WTC11 (cell line): ENCODE data around the gene LRRC58. TPM values are rescaled to one million over a fixed set of nuclear protein-coding genes. Genes with fewer than 3 reads are reported as not detected.
"Not testable (repeated sequence)": the region's sequence is repeated elsewhere in the genome, so short reads cannot be mapped to it uniquely, and the experiment has no call there.

Experiments
- ATAC-seq: fragments of 200-7000 bp; cut with Tn5 transposase; 2 replicates; pipeline ENCODE4 v1.10.0; 2021; ENCODE audit warnings: mild to moderate bottlenecking, moderate library complexity
- CTCF ChIA-PET: fragments of 300-600 bp; sonication (Branson Sonifier 250); formaldehyde crosslinking; loops from one replicate; lab custom pipeline; 2021; ENCODE audit warnings: antibody characterized with exemption; lab: Charles Lee
- POLR2A ChIA-PET: fragments of 350-600 bp; sonication (Branson Sonifier 250); formaldehyde crosslinking; loops from one replicate; lab custom pipeline; 2021; ENCODE audit warnings: antibody characterized with exemption; lab: Charles Lee
- DNase-seq: peaks from one replicate; pipeline ENCODE4 v3.0.0; 2021; ENCODE audit warnings: low spot score
- H3K27ac Mint-ChIP-seq: 2 replicates; pipeline ENCODE4 v1.8.0; 2021; ENCODE audit warnings: mixed read lengths
- H3K27me3 Mint-ChIP-seq: 2 replicates; pipeline ENCODE4 v1.8.0; 2021; ENCODE audit warnings: low read depth, mild to moderate bottlenecking, moderate library complexity, mixed read lengths
- H3K36me3 Mint-ChIP-seq: 2 replicates; pipeline ENCODE4 v1.8.0; 2021; ENCODE audit warnings: mixed read lengths
- H3K4me1 Mint-ChIP-seq: 2 replicates; pipeline ENCODE4 v1.8.0; 2022; ENCODE audit warnings: mixed read lengths
- H3K4me3 Mint-ChIP-seq: 2 replicates; pipeline ENCODE4 v1.8.0; 2021; ENCODE audit warnings: mild to moderate bottlenecking, moderate library complexity, mixed read lengths
- H3K9me3 Mint-ChIP-seq: 2 replicates; pipeline ENCODE4 v1.8.0; 2021; ENCODE audit warnings: mixed read lengths
- CBFB ChIP-seq: sonication (generic); formaldehyde crosslinking; IDR thresholded peaks from 2 replicates; pipeline ENCODE4 v1.8.1; 2022; ENCODE audit warnings: mild to moderate bottlenecking, low read depth, missing genetic modification reagents
- EMX1 ChIP-seq: fragments of 250-450 bp; sonication (Bioruptor Pico); IDR thresholded peaks from 2 replicates; pipeline ENCODE4 v1.8.0; 2021; ENCODE audit warnings: mild to moderate bottlenecking
- MXD4 ChIP-seq: fragments of 250-450 bp; sonication (Bioruptor Pico); IDR thresholded peaks from 2 replicates; pipeline ENCODE4 v1.8.0; 2021; ENCODE audit warnings: mild to moderate bottlenecking, moderate library complexity, borderline replicate concordance
- NFATC4 ChIP-seq: fragments of 250-450 bp; sonication (Bioruptor Pico); IDR thresholded peaks from 2 replicates; pipeline ENCODE4 v1.9.0; 2021; ENCODE audit warnings: mild to moderate bottlenecking
- RORB ChIP-seq: fragments of 250-450 bp; sonication (Bioruptor Pico); IDR thresholded peaks from 2 replicates; pipeline ENCODE4 v1.9.0; 2021; ENCODE audit warnings: mild to moderate bottlenecking
- SMAD3 ChIP-seq: sonication (generic); formaldehyde crosslinking; IDR thresholded peaks from 2 replicates; pipeline ENCODE4 v1.8.0; 2022; ENCODE audit warnings: missing genetic modification reagents, mild to moderate bottlenecking, borderline replicate concordance
- SMAD4 ChIP-seq: sonication (generic); formaldehyde crosslinking; IDR thresholded peaks from 2 replicates; pipeline ENCODE4 v1.8.0; 2022; ENCODE audit warnings: mild to moderate bottlenecking, missing genetic modification reagents
- SP1 ChIP-seq: sonication (generic); formaldehyde crosslinking; conservative IDR thresholded peaks from 2 replicates; pipeline ENCODE4 v1.8.1; 2022; ENCODE audit warnings: missing genetic modification reagents
- USF2 ChIP-seq: sonication (generic); formaldehyde crosslinking; IDR thresholded peaks from 2 replicates; pipeline ENCODE4 v1.8.1; 2023; ENCODE audit warnings: mild to moderate bottlenecking, missing genetic modification reagents, moderate library complexity
- ZNF281 ChIP-seq: sonication (generic); formaldehyde crosslinking; IDR thresholded peaks from 2 replicates; pipeline ENCODE4 v1.8.0; 2023; ENCODE audit warnings: mild to moderate bottlenecking, missing genetic modification reagents
- ZNF423 ChIP-seq: fragments of 250-450 bp; sonication (Bioruptor Pico); IDR thresholded peaks from 2 replicates; pipeline ENCODE4 v2.1.2; 2022; ENCODE audit warnings: mild to moderate bottlenecking, moderate library complexity
- ZNF512 ChIP-seq: sonication (generic); formaldehyde crosslinking; IDR thresholded peaks from 2 replicates; pipeline ENCODE4 v1.8.1; 2022; ENCODE audit warnings: missing genetic modification reagents, borderline replicate concordance
- total RNA-seq: library from RNA; stranded (reverse); gene quantifications from 3 replicates; pipeline ENCODE4 v1.2.3, GENCODE V29; 2021
- TF ChIP-seq, protein P1 (sequence below): sonication (generic); formaldehyde crosslinking; IDR thresholded peaks from 2 replicates; pipeline ENCODE4 v1.8.0; 2022; ENCODE audit warnings: mild to moderate bottlenecking, missing genetic modification reagents
- TF ChIP-seq, protein P2 (sequence below): sonication (generic); formaldehyde crosslinking; IDR thresholded peaks from 2 replicates; pipeline ENCODE4 v1.8.1; 2022; ENCODE audit warnings: low read depth, missing genetic modification reagents, borderline replicate concordance

Gene LRRC58
- total RNA-seq, 1 experiment from 2014 or later = 15.1 TPM

DNA sequence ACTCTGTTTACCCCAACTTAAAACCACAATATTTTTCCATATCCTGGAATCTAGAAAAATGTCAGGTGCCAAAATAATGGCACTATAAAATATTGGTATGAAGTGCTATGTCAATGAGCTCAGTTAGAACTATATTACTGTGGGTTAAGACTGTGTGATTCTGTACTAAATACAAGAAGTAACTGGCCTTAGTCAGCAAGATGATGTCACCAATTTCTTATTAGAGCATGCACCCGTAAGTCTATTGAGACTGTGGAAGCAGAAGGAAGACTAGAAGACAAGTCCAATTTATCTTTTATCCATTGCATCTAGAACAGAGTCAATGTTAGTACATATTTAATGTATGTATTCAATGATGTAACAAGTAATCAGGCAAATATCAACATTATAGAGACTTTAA lies 25.0 kb downstream of the LRRC58 start:
- ChIA-PET POLR2A (no interaction called here), CTCF (no interaction called here)
- Mint-ChIP-seq H3K27ac (no peak overlapping the region), H3K4me3 (no peak overlapping the region), H3K9me3 (peaks cover 5% of the 10 kb centered on the region), H3K4me1 (peaks cover 2% of the 10 kb centered on the region), H3K36me3 (no peaks in the 10 kb centered on the region), H3K27me3 (no peaks in the 10 kb centered on the region)
- TF ChIP-seq MXD4 (no peak), RORB (CRISPR knock-in tag) (no peak), SMAD4 (CRISPR knock-in tag) (no peak), NFATC4 (no peak), EMX1 (CRISPR knock-in tag) (no peak), ZNF281 (CRISPR knock-in tag) (no peak), CBFB (CRISPR knock-in tag) (no peak), ZNF512 (no peak), SMAD3 (CRISPR knock-in tag) (no peak), ZNF423 (no peak)
- TF ChIP-seq, protein P1, sequence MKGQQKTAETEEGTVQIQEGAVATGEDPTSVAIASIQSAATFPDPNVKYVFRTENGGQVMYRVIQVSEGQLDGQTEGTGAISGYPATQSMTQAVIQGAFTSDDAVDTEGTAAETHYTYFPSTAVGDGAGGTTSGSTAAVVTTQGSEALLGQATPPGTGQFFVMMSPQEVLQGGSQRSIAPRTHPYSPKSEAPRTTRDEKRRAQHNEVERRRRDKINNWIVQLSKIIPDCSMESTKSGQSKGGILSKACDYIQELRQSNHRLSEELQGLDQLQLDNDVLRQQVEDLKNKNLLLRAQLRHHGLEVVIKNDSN = no peak
- ATAC-seq (no peak), DNase-seq (no peak)

DNA sequence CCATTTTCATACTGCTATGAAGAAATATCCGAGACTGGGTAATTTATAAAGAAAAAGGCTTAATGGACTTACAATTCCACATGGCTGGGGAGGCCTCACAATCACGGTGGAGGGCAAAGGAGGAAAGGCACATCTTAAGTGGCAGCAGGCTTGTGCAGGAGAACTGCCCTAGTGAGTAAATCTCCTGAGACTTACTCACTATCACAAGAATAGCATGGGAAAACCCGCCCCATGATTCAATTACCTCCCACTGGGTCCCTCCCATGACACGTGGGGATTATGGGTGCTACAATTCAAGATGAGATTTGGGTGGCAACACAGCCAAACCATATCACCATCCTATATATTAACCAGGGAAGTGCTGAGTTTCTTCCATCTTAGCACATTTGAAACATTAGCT lies 25.4 kb downstream of the LRRC58 start:
- not testable (repeated sequence) for ATAC-seq

GRCh38 chr3:120311863-120312794 lies 37.0 kb downstream of the LRRC58 start:
- peaks cover 7% of the 10 kb centered on the region for H3K36me3 Mint-ChIP-seq
- peaks cover 2% of the 10 kb centered on the region; the same call in 1 of the 2 replicates for H3K4me1 Mint-ChIP-seq
- no peak overlapping the region for H3K4me3 Mint-ChIP-seq
- H3K27me3 Mint-ChIP-seq = peaks cover 3% of the 10 kb centered on the region
- H3K27ac Mint-ChIP-seq = no peak overlapping the region
- ATAC-seq = no peak
- TF ChIP-seq, protein P2, sequence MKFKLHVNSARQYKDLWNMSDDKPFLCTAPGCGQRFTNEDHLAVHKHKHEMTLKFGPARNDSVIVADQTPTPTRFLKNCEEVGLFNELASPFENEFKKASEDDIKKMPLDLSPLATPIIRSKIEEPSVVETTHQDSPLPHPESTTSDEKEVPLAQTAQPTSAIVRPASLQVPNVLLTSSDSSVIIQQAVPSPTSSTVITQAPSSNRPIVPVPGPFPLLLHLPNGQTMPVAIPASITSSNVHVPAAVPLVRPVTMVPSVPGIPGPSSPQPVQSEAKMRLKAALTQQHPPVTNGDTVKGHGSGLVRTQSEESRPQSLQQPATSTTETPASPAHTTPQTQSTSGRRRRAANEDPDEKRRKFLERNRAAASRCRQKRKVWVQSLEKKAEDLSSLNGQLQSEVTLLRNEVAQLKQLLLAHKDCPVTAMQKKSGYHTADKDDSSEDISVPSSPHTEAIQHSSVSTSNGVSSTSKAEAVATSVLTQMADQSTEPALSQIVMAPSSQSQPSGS = no peak
- no peak for TF ChIP-seq USF2
- no peak for TF ChIP-seq SP1 (CRISPR knock-in tag)
- no peak for DNase-seq
- peaks cover 39% of the 10 kb centered on the region for H3K9me3 Mint-ChIP-seq
- POLR2A ChIA-PET = no interaction called here
- CTCF ChIA-PET = no interaction called here

More for the DNA sequence above, 25.4 kb downstream of the LRRC58 start:
- H3K36me3 Mint-ChIP-seq, DNase-seq, CTCF ChIA-PET, H3K4me1 Mint-ChIP-seq, H3K27ac Mint-ChIP-seq, H3K9me3 Mint-ChIP-seq, H3K27me3 Mint-ChIP-seq, H3K4me3 Mint-ChIP-seq: not testable (repeated sequence)
- POLR2A ChIA-PET = interaction anchor here (0.6 kb wide), 1 partner anchor 242 kb away, joined by 3 read pairs; no protein-coding TSS in a partner anchor
